ENCODE measurements around the gene GNAI3. TPM values are rescaled to one million over a fixed set of nuclear protein-coding genes. Genes with fewer than 3 reads are reported as not detected.
A peak's percentile ranks its signal among the peaks of the same experiment; 100 is the strongest.

Gene GNAI3
- total RNA-seq, 6 donors from 2014 or later = 2.2 to 9.0 (median 6.0) TPM

GRCh38 chr1:109542657-109543056, 5.8 kb upstream of the GNAI3 start:
- TF ChIP-seq CTCF (IDR thresholded peaks at IDR 0.05) (no peak), EP300 (IDR thresholded peaks at IDR 0.05) (no peak), POLR2AphosphoS5 (IDR thresholded peaks at IDR 0.05) (no peak), POLR2A (IDR thresholded peaks at IDR 0.05) (no peak)
- peak in 1 of 2 donors; percentile 42 for DNase-seq
- no peak for ATAC-seq (ENCODE audit: low FRiP score in 2 of 2)
- Histone ChIP-seq H3K4me1 (peaks cover 11 to 13% (median 13%) of the 10 kb centered on the region in 4 donors), H3K9me3 (no peaks in the 10 kb centered on the region), H3K4me3 (no peak overlapping the region), H3K27me3 (no peaks in the 10 kb centered on the region), H3K27ac (no peak overlapping the region), H3K36me3 (no peaks in the 10 kb centered on the region)
- WGBS, 2 donors = 80 to 89% methylated on average over 6 to 10 of the region's 10 CpGs

- no peak for TF ChIP-seq POLR2AphosphoS5 (IDR thresholded peaks at IDR 0.05)
- no peak for TF ChIP-seq POLR2A (IDR thresholded peaks at IDR 0.05)
- TF ChIP-seq CTCF (IDR thresholded peaks at IDR 0.05) = no peak
- TF ChIP-seq EP300 (IDR thresholded peaks at IDR 0.05) = no peak
- Histone ChIP-seq H3K27me3 (no peaks in the 10 kb centered on the region), H3K9me3 (no peaks in the 10 kb centered on the region), H3K27ac (no peak overlapping the region), H3K4me3 (no peak overlapping the region), H3K4me1 (peaks cover 11 to 15% (median 13%) of the 10 kb centered on the region in 4 donors), H3K36me3 (no peaks in the 10 kb centered on the region)
- no peak for ATAC-seq (ENCODE audit: low FRiP score in 2 of 2)
- WGBS, 2 donors = 80% methylated on average over 17 to 24 of the region's 24 CpGs
- DNase-seq = peak in 1 of 2 donors; percentile 57
These were observed 5.0 kb upstream of the GNAI3 start for GRCh38 chr1:109543283-109543987.

- Histone ChIP-seq H3K27ac (no peak overlapping the region), H3K4me3 (no peak overlapping the region), H3K27me3 (no peaks in the 10 kb centered on the region), H3K36me3 (no peaks in the 10 kb centered on the region), H3K4me1 (peaks cover 11 to 15% (median 13%) of the 10 kb centered on the region in 4 donors), H3K9me3 (no peaks in the 10 kb centered on the region)
- no peak for TF ChIP-seq POLR2AphosphoS5 (IDR thresholded peaks at IDR 0.05)
- TF ChIP-seq CTCF (IDR thresholded peaks at IDR 0.05) = no peak
- TF ChIP-seq EP300 (IDR thresholded peaks at IDR 0.05) = no peak
- TF ChIP-seq POLR2A (IDR thresholded peaks at IDR 0.05) = no peak
- ATAC-seq (ENCODE audit: low FRiP score in 2 of 2) (no peak), DNase-seq (no peak)
- WGBS, 2 donors = 76 to 85% methylated on average over 7 to 14 of the region's 14 CpGs
These were observed 4.3 kb upstream of the GNAI3 start for GRCh38 chr1:109543988-109544735.

- peak in 1 of 2 donors; percentile 90 for DNase-seq
- peaks cover 28 to 34% (median 30%) of the 10 kb centered on the region in 4 donors for H3K4me1 ChIP-seq
- peak overlapping the region in 3 of 4 donors; percentile 74 to 90 (median 88) for H3K4me3 ChIP-seq
- 33 to 43% methylated on average over 5 of the region's 5 CpGs for WGBS, 2 donors
- TF ChIP-seq POLR2AphosphoS5 (IDR thresholded peaks at IDR 0.05) (no peak), EP300 (IDR thresholded peaks at IDR 0.05) (no peak), CTCF (IDR thresholded peaks at IDR 0.05) (peak; percentile 63 to 87 (median 84))
- H3K36me3 ChIP-seq = no peaks in the 10 kb centered on the region
- H3K9me3 ChIP-seq = no peaks in the 10 kb centered on the region
- ATAC-seq (ENCODE audit: low FRiP score in 2 of 2) = peak; percentile 81
- H3K27me3 ChIP-seq = no peaks in the 10 kb centered on the region
- peak overlapping the region; percentile 94 to 98 (median 98) for H3K27ac ChIP-seq
These were observed 1.9 kb upstream of the GNAI3 start for GRCh38 chr1:109546311-109547109.

Measured in upper lobe of left lung (tissue), 6 donors.